Choroid plexus epithelial cell (primary cell): ENCODE measurements around the gene IL36B.

Experiments
- DNase-seq: peaks from one replicate; pipeline ENCODE4 v3.0.0-alpha.2; 2010; ENCODE audit warnings: low read depth
- H3K4me3 ChIP-seq: 2 replicates; pipeline ENCODE4 v1.5.1; 2011; ENCODE audit warnings: low read depth, mild to moderate bottlenecking, control low read depth, low read length, moderate library complexity
- CTCF ChIP-seq: conservative IDR thresholded peaks from 2 replicates; pipeline ENCODE4 v1.5.1; 2011; ENCODE audit warnings: low read depth, mild to moderate bottlenecking, control low read depth, inconsistent platforms, low read length, moderate library complexity

Gene IL36B

GRCh38 chr2:112997151-112997550 is 55.5 kb downstream of the IL36B start:
- DNase-seq, result no peak
- no peak for TF ChIP-seq CTCF
- no peak overlapping the region for H3K4me3 ChIP-seq

GRCh38 chr2:112996635-112997034 is 56.0 kb downstream of the IL36B start:
- no peak for TF ChIP-seq CTCF
- no peak for DNase-seq

GRCh38 chr2:112995346-112995920 is 57.2 kb downstream of the IL36B start:
- no peak for TF ChIP-seq CTCF
- H3K4me3 ChIP-seq, result no peak overlapping the region
- DNase-seq, result no peak

More at GRCh38 chr2:112996635-112997034, 56.0 kb downstream of the IL36B start:
- no peak overlapping the region for H3K4me3 ChIP-seq

- no peak overlapping the region for H3K4me3 ChIP-seq
- TF ChIP-seq CTCF, result no peak
- no peak for DNase-seq
These were observed 58.0 kb downstream of the IL36B start for GRCh38 chr2:112994648-112995047.

- no peak overlapping the region for H3K4me3 ChIP-seq
- no peak for DNase-seq
- no peak for TF ChIP-seq CTCF
These were observed 58.8 kb downstream of the IL36B start for GRCh38 chr2:112993831-112994230.

- no peak for DNase-seq
- TF ChIP-seq CTCF, result no peak
- H3K4me3 ChIP-seq, result no peak overlapping the region
These were observed 63.1 kb downstream of the IL36B start for GRCh38 chr2:112989611-112990010.

- DNase-seq, result no peak
- no peak for TF ChIP-seq CTCF
- H3K4me3 ChIP-seq, result no peak overlapping the region
These were observed 67.6 kb downstream of the IL36B start for GRCh38 chr2:112985090-112985489.
